Measurements from ENCODE around the gene TCTN3. TPM values are rescaled to one million over a fixed set of nuclear protein-coding genes. Genes with fewer than 3 reads are reported as not detected.

TCTN3 gene, protein sequence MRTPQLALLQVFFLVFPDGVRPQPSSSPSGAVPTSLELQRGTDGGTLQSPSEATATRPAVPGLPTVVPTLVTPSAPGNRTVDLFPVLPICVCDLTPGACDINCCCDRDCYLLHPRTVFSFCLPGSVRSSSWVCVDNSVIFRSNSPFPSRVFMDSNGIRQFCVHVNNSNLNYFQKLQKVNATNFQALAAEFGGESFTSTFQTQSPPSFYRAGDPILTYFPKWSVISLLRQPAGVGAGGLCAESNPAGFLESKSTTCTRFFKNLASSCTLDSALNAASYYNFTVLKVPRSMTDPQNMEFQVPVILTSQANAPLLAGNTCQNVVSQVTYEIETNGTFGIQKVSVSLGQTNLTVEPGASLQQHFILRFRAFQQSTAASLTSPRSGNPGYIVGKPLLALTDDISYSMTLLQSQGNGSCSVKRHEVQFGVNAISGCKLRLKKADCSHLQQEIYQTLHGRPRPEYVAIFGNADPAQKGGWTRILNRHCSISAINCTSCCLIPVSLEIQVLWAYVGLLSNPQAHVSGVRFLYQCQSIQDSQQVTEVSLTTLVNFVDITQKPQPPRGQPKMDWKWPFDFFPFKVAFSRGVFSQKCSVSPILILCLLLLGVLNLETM
- 34.1 and 36.2 TPM in 2 replicates for total RNA-seq

DNA sequence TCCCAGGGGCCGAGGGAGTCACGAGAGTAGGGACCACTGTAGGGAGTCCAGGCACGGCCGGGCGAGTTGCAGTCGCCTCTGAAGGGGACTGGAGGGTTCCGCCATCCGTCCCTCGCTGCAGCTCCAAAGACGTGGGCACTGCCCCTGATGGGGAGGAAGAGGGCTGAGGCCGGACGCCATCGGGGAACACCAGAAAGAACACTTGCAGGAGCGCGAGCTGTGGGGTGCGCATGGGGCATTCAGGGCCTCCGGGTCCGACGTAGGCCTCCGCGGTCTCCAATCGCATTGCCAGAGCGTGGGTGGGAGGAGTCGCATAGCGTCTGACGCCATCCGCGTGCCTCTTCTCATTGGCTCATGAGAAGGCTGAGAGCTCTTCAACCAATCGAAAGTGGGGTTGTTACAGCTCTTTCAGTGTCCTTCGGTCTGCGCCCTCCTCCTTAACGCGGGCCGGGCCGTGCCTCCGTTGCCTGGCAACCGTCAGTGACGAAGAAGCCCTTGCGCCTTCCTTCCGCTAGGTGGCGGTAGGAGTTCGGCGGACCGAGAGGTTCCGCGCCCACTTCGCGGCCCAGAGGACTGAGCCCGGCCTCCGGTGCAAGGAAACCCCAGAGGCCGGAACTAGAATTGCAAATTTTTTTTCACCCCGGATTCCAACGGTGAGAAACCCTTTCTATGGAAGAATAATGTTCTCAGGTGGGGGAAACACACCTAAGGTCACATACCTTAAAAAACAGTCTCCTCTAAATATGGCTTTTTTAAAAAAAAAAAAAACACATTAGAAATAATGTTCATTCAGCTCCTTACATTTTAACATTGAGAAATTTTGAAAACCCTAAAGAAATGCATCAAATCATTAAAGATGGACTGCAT is at the start of gene TCTN3:
TCTN3 (minus strand) TSS at position 260 of the 867 bp plus-strand sequence; CDS start at position 232, 28 bp downstream.

DNA sequence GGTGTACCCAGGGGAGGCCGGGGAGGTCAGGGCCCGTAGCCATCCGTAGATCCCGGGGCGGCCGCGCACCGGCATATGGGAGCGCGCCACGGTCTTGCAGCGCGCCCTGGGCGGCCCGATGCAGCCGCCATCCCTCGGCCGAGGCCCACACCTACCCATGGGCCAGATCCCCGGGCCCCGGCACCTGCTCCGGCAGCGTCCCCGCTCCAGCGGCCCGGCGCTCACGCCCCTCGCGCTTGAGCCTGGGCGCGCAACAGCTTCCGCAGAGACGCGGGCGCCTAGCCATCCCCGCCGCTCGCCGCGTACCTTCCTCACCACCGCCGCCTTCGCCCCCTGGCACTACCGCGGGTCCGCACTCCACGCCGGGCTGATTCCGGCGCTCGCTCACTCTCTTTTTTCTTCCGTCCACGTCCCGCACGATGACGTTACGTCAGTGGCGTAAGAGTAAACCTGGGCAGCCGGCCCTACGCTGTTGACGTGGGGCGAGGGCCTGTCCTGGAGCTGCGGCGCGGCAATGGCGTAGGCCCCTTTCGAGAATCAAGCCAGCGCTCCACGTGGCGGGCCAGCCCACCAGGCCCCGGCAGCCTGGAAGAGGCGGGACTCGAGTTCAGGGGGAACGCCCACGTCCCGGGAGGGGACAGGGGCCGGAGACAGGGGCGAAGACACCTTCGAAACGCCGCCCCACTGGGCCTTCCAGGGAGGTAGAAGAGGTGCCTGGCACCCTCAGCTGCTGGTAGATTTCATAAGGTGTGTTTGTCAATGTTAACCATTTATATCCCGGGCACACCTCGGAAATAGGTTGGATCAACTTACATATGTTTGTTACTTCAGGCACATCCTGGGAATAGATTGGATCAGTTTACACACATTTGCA is 37.2 kb downstream of the TCTN3 start, which contains the start of gene ALDH18A1:
ALDH18A1 (minus strand) TSS at position 421 of the 874 bp plus-strand sequence. CDS start 3,334 bp downstream, outside the sequence.

Other genes starting within 250 kb of the TCTN3 start
- 0.49 TPM in 2 replicates for gene SORBS1, start 132.6 kb downstream of the TCTN3 start, total RNA-seq
- gene ALDH18A1, start 37.2 kb downstream of the TCTN3 start, total RNA-seq = 136 and 139 TPM in 2 replicates
- gene ENTPD1, start 62.2 kb upstream of the TCTN3 start, total RNA-seq = 0.24 and 0.32 TPM in 2 replicates
- under 0.01 and 0.32 TPM in 2 replicates for gene CC2D2B, start 214.0 kb upstream of the TCTN3 start, total RNA-seq

Data from hair follicle dermal papilla cell (primary cell).